GM12873 (cell line): ENCODE results near the gene CACNA1I.

Source experiments
- CTCF ChIP-seq: IDR thresholded peaks from 2 replicates; pipeline ENCODE4 v1.5.1; 2012; ENCODE audit warnings: low read depth, mild to moderate bottlenecking, moderate library complexity, low read length, control low read depth; ENCODE audit not compliant: insufficient read depth; ENCODE audit errors: missing control alignments

The CACNA1I gene

GRCh38 chr22:39570665-39571064 lies at the start of gene CACNA1I:
TSS of gene CACNA1I (plus strand) at chr22:39570753. CDS start at chr22:39570753, 0 bp downstream.
- TF ChIP-seq CTCF, result no peak

GRCh38 chr22:39522567-39523300 lies 47.8 kb upstream of the CACNA1I start:
- no peak for TF ChIP-seq CTCF

GRCh38 chr22:39524089-39524752 lies 46.3 kb upstream of the CACNA1I start:
- TF ChIP-seq CTCF, result no peak

GRCh38 chr22:39524753-39525657 lies 45.5 kb upstream of the CACNA1I start:
- TF ChIP-seq CTCF, result no peak

GRCh38 chr22:39525658-39525975 lies 44.9 kb upstream of the CACNA1I start:
- TF ChIP-seq CTCF, result no peak

GRCh38 chr22:39526736-39527171 lies 43.8 kb upstream of the CACNA1I start:
- TF ChIP-seq CTCF, result no peak

- no peak for TF ChIP-seq CTCF
Measured at GRCh38 chr22:39527481-39527961, 43.0 kb upstream of the CACNA1I start.
